Measurements from ENCODE around the gene SPACDR.

The SPACDR gene

GRCh38 chr7:100425347-100425746, 38.7 kb downstream of the SPACDR start:
- Histone ChIP-seq H3K4me1 (ENCODE audit: control insufficient read depth, insufficient read depth, low read length) (no peaks in the 10 kb centered on the region), H3K36me3 (ENCODE audit: control insufficient read depth, insufficient read depth, low read length) (no peaks in the 10 kb centered on the region), H3K27ac (ENCODE audit: low read depth, low read length) (no peak overlapping the region), H3K4me3 (ENCODE audit: low read length) (no peak overlapping the region), H3K27me3 (ENCODE audit: control insufficient read depth, insufficient read depth, low read length) (no peaks in the 10 kb centered on the region), H3K9ac (ENCODE audit: low read length) (no peak overlapping the region)

DNA sequence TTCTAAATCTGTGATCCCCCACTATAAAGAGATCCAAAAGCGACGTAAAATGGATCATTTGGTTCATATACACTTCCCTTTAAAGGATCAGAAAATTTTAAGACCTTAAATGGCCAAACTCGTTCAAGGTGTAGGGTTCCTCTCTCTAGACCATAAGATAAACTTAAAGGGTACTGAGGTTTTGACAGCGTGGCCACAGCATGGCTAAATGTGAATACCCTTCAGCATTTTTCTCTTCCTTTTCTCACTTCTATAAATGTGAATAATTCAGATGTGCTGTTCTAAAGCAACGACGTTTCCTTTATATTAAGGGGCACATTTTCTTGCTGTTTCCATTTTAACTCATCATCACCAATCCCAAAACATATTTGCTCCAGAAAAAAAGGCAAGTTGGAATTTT, 40.7 kb downstream of the SPACDR start:
- Histone ChIP-seq H3K27ac (ENCODE audit: low read depth, low read length) (no peak overlapping the region), H3K27me3 (ENCODE audit: control insufficient read depth, insufficient read depth, low read length) (no peaks in the 10 kb centered on the region), H3K4me3 (ENCODE audit: low read length) (no peak overlapping the region), H3K4me1 (ENCODE audit: control insufficient read depth, insufficient read depth, low read length) (no peaks in the 10 kb centered on the region), H3K36me3 (ENCODE audit: control insufficient read depth, insufficient read depth, low read length) (no peaks in the 10 kb centered on the region), H3K9ac (ENCODE audit: low read length) (no peak overlapping the region)

DNA sequence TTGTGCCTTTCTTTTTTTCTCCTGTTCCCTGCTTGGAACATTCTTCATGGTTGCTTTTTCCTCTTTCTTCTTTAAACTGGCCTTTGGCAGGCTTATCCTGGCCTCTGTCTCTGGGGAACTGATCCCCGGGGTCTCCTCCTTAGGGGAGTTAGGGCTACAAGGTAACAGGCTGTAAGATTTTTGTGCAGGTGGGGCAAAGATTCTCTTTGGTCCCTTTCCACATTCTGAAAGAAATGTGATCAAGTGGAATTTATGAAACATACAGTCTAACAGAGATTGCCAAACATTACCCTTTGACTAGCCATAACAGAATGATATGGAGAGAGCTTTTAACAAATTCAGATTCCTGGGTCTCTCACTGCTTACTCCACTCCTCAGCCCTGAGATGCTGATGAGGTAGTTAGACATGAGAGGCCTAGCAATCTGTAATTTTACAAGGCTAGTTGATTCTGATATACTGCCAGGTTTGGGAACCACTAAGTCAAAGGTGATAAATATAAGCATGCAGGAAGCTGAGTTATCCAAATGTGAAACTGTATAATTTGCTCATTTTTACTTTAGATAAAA, 44.3 kb downstream of the SPACDR start:
- Histone ChIP-seq H3K4me1 (ENCODE audit: control insufficient read depth, insufficient read depth, low read length) (no peaks in the 10 kb centered on the region), H3K36me3 (ENCODE audit: control insufficient read depth, insufficient read depth, low read length) (no peaks in the 10 kb centered on the region), H3K27me3 (ENCODE audit: control insufficient read depth, insufficient read depth, low read length) (no peaks in the 10 kb centered on the region), H3K27ac (ENCODE audit: low read depth, low read length) (no peak overlapping the region), H3K4me3 (ENCODE audit: low read length) (no peak overlapping the region), H3K9ac (ENCODE audit: low read length) (no peak overlapping the region)

DNA sequence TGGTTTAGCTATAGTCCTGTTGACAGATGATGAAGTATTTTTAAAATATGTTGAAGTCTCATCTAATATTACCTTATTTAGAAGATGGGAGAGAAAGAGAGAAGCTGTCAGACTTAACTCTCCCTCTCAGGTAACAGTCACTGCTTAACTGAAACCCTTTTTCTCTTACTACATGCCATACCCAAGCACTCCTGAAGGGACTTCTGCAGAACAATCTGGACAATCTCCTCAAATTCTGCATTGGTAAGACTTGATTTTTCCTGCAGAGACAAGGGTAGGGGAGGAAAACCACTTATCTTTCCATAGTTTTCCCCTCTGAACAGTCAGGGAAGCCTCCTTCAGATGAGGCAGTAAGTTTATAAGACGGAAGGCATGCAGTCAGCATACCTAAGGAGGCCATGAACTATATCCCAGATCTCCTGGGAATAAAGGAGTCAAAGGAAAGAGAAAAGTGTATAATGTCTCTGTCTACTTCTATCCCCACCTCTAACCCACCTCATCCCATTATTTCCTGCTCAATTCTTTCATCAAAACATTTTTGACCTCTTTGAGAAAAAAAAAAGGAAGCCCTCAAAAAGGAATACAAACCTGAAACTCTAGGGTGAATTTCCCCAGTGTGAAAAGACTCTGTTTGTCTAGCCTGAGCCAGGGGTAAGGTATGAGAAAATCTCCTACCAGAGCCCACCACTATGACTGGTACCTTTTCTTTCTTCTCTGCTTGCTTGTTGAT, 45.0 kb downstream of the SPACDR start:
- H3K36me3 ChIP-seq (ENCODE audit: control insufficient read depth, insufficient read depth, low read length) = no peaks in the 10 kb centered on the region
- H3K4me1 ChIP-seq (ENCODE audit: control insufficient read depth, insufficient read depth, low read length) = no peaks in the 10 kb centered on the region
- no peak overlapping the region for H3K9ac ChIP-seq (ENCODE audit: low read length)
- H3K4me3 ChIP-seq (ENCODE audit: low read length) = no peak overlapping the region
- H3K27me3 ChIP-seq (ENCODE audit: control insufficient read depth, insufficient read depth, low read length) = no peaks in the 10 kb centered on the region
- H3K27ac ChIP-seq (ENCODE audit: low read depth, low read length) = no peak overlapping the region

DNA sequence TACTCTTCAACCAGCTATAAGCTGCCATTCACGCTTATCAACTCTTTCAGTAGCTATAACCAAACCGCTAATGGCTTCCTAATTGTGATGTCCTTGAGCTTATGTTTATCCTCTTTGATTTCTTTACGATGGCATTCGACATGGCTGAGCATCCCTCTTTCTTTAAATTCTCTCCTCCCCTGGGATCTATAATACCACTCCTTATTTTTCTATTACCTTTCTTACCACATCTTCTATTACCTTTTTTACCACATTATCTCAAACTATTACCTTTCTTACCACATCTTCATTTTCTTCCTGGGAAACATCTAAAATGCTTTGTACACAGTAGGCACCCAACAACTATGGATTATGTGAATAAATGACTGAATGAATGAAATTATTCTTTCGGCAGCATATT, 48.6 kb downstream of the SPACDR start:
- Histone ChIP-seq H3K9ac (ENCODE audit: low read length) (no peak overlapping the region), H3K27ac (ENCODE audit: low read depth, low read length) (no peak overlapping the region), H3K4me1 (ENCODE audit: control insufficient read depth, insufficient read depth, low read length) (no peaks in the 10 kb centered on the region), H3K27me3 (ENCODE audit: control insufficient read depth, insufficient read depth, low read length) (no peaks in the 10 kb centered on the region), H3K36me3 (ENCODE audit: control insufficient read depth, insufficient read depth, low read length) (no peaks in the 10 kb centered on the region), H3K4me3 (ENCODE audit: low read length) (no peak overlapping the region)

GRCh38 chr7:100413889-100414288, 50.2 kb downstream of the SPACDR start:
- Histone ChIP-seq H3K36me3 (ENCODE audit: control insufficient read depth, insufficient read depth, low read length) (no peaks in the 10 kb centered on the region), H3K9ac (ENCODE audit: low read length) (no peak overlapping the region), H3K4me3 (ENCODE audit: low read length) (no peak overlapping the region), H3K27ac (ENCODE audit: low read depth, low read length) (no peak overlapping the region), H3K27me3 (ENCODE audit: control insufficient read depth, insufficient read depth, low read length) (no peaks in the 10 kb centered on the region), H3K4me1 (ENCODE audit: control insufficient read depth, insufficient read depth, low read length) (no peaks in the 10 kb centered on the region)

GRCh38 chr7:100413346-100413745, 50.7 kb downstream of the SPACDR start:
- Histone ChIP-seq H3K4me3 (ENCODE audit: low read length) (no peak overlapping the region), H3K36me3 (ENCODE audit: control insufficient read depth, insufficient read depth, low read length) (no peaks in the 10 kb centered on the region), H3K27ac (ENCODE audit: low read depth, low read length) (no peak overlapping the region), H3K9ac (ENCODE audit: low read length) (no peak overlapping the region), H3K4me1 (ENCODE audit: control insufficient read depth, insufficient read depth, low read length) (no peaks in the 10 kb centered on the region), H3K27me3 (ENCODE audit: control insufficient read depth, insufficient read depth, low read length) (no peaks in the 10 kb centered on the region)

DNA sequence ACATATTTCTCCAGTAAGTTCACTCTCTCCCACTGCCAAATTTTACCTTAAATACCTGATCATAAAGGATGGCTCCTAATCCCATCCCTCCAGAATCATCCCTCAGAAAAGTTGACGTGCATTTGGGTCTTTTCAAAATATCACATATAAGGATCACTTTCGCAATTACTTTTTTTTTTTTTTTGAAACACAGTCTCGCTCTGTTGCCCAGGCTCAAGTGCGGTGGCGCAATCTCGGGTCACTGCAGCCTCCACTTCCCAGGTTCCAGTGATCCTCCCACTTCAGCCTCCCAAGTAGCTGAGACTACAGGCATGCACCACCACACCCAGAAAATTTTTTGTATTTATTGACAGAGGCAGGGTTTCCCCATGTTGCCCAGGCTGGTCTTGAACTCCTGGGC, 53.0 kb downstream of the SPACDR start:
- Histone ChIP-seq H3K27ac (ENCODE audit: low read depth, low read length) (no peak overlapping the region), H3K9ac (ENCODE audit: low read length) (no peak overlapping the region), H3K27me3 (ENCODE audit: control insufficient read depth, insufficient read depth, low read length) (no peaks in the 10 kb centered on the region), H3K4me1 (ENCODE audit: control insufficient read depth, insufficient read depth, low read length) (no peaks in the 10 kb centered on the region), H3K36me3 (ENCODE audit: control insufficient read depth, insufficient read depth, low read length) (no peaks in the 10 kb centered on the region), H3K4me3 (ENCODE audit: low read length) (no peak overlapping the region)

GRCh38 chr7:100407285-100408180, 56.5 kb downstream of the SPACDR start:
- Histone ChIP-seq H3K4me3 (ENCODE audit: low read length) (no peak overlapping the region), H3K27me3 (ENCODE audit: control insufficient read depth, insufficient read depth, low read length) (no peaks in the 10 kb centered on the region), H3K27ac (ENCODE audit: low read depth, low read length) (no peak overlapping the region), H3K9ac (ENCODE audit: low read length) (no peak overlapping the region), H3K36me3 (ENCODE audit: control insufficient read depth, insufficient read depth, low read length) (no peaks in the 10 kb centered on the region), H3K4me1 (ENCODE audit: control insufficient read depth, insufficient read depth, low read length) (no peaks in the 10 kb centered on the region)

- no peak overlapping the region for H3K4me3 ChIP-seq (ENCODE audit: low read length)
- no peak overlapping the region for H3K27ac ChIP-seq (ENCODE audit: low read depth, low read length)
- no peaks in the 10 kb centered on the region for H3K27me3 ChIP-seq (ENCODE audit: control insufficient read depth, insufficient read depth, low read length)
- H3K9ac ChIP-seq (ENCODE audit: low read length) = no peak overlapping the region
- no peaks in the 10 kb centered on the region for H3K36me3 ChIP-seq (ENCODE audit: control insufficient read depth, insufficient read depth, low read length)
- H3K4me1 ChIP-seq (ENCODE audit: control insufficient read depth, insufficient read depth, low read length) = no peaks in the 10 kb centered on the region
Observed at GRCh38 chr7:100406767-100407166, 57.3 kb downstream of the SPACDR start.
